ENCODE results near the gene SNED1.

SNED1 gene

GRCh38 chr2:241011296-241011600 is 12.8 kb downstream of the SNED1 start:
- Histone ChIP-seq H3K4me1 (ENCODE audit: insufficient read depth, low read length) (no peaks in the 10 kb centered on the region), H4K20me1 (ENCODE audit: insufficient read depth, low read length) (no peaks in the 10 kb centered on the region), H3K36me3 (ENCODE audit: insufficient read depth, low read length) (no peaks in the 10 kb centered on the region), H3K9me3 (ENCODE audit: insufficient read depth, low read length, severe bottlenecking) (no peaks in the 10 kb centered on the region), H3K27ac (ENCODE audit: low read length) (no peak overlapping the region), H3K4me3 (ENCODE audit: low read depth in 1 of 2, low read length in 2 of 2) (no peak overlapping the region), H2AFZ (ENCODE audit: low read depth, low read length) (no peak overlapping the region), H3K27me3 (ENCODE audit: insufficient read depth, low read length, poor library complexity) (peaks cover 11% of the 10 kb centered on the region), H3K4me2 (ENCODE audit: insufficient read depth, low read length) (no peak overlapping the region), H3K79me2 (ENCODE audit: insufficient read depth, low read length) (no peaks in the 10 kb centered on the region), H3K9ac (ENCODE audit: low read depth, low read length) (no peak overlapping the region)
- DNase-seq (no peak), ATAC-seq (ENCODE audit: insufficient read depth, low read depth) (no peak)
- no peak for TF ChIP-seq CTCF (IDR thresholded peaks at IDR 0.05; ENCODE audit: borderline replicate concordance, extremely low read depth, low read length, poor library complexity, severe bottlenecking)
- no peak for TF ChIP-seq EZH2 (IDR thresholded peaks at IDR 0.05; ENCODE audit: borderline replicate concordance, low read depth, low read length, severe bottlenecking)

GRCh38 chr2:241011751-241012510 is 13.5 kb downstream of the SNED1 start:
- H3K79me2 ChIP-seq (ENCODE audit: insufficient read depth, low read length): no peaks in the 10 kb centered on the region
- H2AFZ ChIP-seq (ENCODE audit: low read depth, low read length): no peak overlapping the region
- H3K4me1 ChIP-seq (ENCODE audit: insufficient read depth, low read length): no peaks in the 10 kb centered on the region
- H3K9me3 ChIP-seq (ENCODE audit: insufficient read depth, low read length, severe bottlenecking): no peaks in the 10 kb centered on the region
- ATAC-seq (ENCODE audit: insufficient read depth, low read depth) (peak; percentile 87), DNase-seq (peak; percentile 46)
- H3K27ac ChIP-seq (ENCODE audit: low read length): no peak overlapping the region
- H3K4me2 ChIP-seq (ENCODE audit: insufficient read depth, low read length): no peak overlapping the region
- peaks cover 11% of the 10 kb centered on the region for H3K27me3 ChIP-seq (ENCODE audit: insufficient read depth, low read length, poor library complexity)
- no peak overlapping the region for H3K9ac ChIP-seq (ENCODE audit: low read depth, low read length)
- no peaks in the 10 kb centered on the region for H4K20me1 ChIP-seq (ENCODE audit: insufficient read depth, low read length)
- TF ChIP-seq CTCF (IDR thresholded peaks at IDR 0.05; ENCODE audit: borderline replicate concordance, extremely low read depth, low read length, poor library complexity, severe bottlenecking) (no peak), EZH2 (IDR thresholded peaks at IDR 0.05; ENCODE audit: borderline replicate concordance, low read depth, low read length, severe bottlenecking) (no peak)
- no peaks in the 10 kb centered on the region for H3K36me3 ChIP-seq (ENCODE audit: insufficient read depth, low read length)
- H3K4me3 ChIP-seq (ENCODE audit: low read depth in 1 of 2, low read length in 2 of 2): no peak overlapping the region

GRCh38 chr2:241014224-241014623 is 15.8 kb downstream of the SNED1 start:
- no peak overlapping the region for H3K4me2 ChIP-seq (ENCODE audit: insufficient read depth, low read length)
- H3K9me3 ChIP-seq (ENCODE audit: insufficient read depth, low read length, severe bottlenecking): no peaks in the 10 kb centered on the region
- H3K27ac ChIP-seq (ENCODE audit: low read length): no peak overlapping the region
- no peaks in the 10 kb centered on the region for H3K36me3 ChIP-seq (ENCODE audit: insufficient read depth, low read length)
- TF ChIP-seq CTCF (IDR thresholded peaks at IDR 0.05; ENCODE audit: borderline replicate concordance, extremely low read depth, low read length, poor library complexity, severe bottlenecking): no peak
- no peak for TF ChIP-seq EZH2 (IDR thresholded peaks at IDR 0.05; ENCODE audit: borderline replicate concordance, low read depth, low read length, severe bottlenecking)
- no peak overlapping the region for H3K4me3 ChIP-seq (ENCODE audit: low read depth in 1 of 2, low read length in 2 of 2)
- H3K9ac ChIP-seq (ENCODE audit: low read depth, low read length): no peak overlapping the region
- no peaks in the 10 kb centered on the region for H3K79me2 ChIP-seq (ENCODE audit: insufficient read depth, low read length)
- no peak overlapping the region for H2AFZ ChIP-seq (ENCODE audit: low read depth, low read length)
- DNase-seq (no peak), ATAC-seq (ENCODE audit: insufficient read depth, low read depth) (no peak)
- H3K4me1 ChIP-seq (ENCODE audit: insufficient read depth, low read length): no peaks in the 10 kb centered on the region
- peaks cover 11% of the 10 kb centered on the region for H3K27me3 ChIP-seq (ENCODE audit: insufficient read depth, low read length, poor library complexity)
- no peaks in the 10 kb centered on the region for H4K20me1 ChIP-seq (ENCODE audit: insufficient read depth, low read length)
